Measurements from ENCODE around the gene LRMDA. TPM values are rescaled to one million over a fixed set of nuclear protein-coding genes. Genes with fewer than 3 reads are reported as not detected.

Gene LRMDA
- total RNA-seq, 6 experiments from 2014 or later = 0.32 TPM; not detected in 5

DNA sequence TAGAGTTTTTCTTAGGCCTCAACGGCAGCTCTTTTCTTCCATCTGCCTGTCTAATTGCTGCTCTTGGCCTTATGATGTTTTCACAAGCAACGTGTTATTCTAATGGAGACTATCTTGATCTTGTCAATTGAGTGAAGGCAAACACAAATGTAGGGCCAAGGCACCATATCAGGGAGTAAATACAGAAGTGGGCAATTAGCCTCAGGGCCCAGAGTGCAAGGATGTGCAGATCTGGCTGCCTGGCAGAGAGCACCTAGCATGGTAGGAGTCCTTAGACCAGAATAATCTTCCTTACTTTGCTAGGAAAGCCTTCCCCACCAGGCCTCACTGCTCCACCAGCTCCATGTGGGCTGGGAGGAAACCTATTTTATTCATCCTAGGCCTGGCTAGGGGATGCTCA is 590.9 kb downstream of the LRMDA start:
- no peaks in the 10 kb centered on the region; the same call in none of the 2 replicates for H3K27me3 Mint-ChIP-seq (ENCODE audit: insufficient read depth)
- no peak overlapping the region for H3K27ac Mint-ChIP-seq
- H3K9me3 Mint-ChIP-seq = no peaks in the 10 kb centered on the region
- H3K36me3 Mint-ChIP-seq (ENCODE audit: low read depth) = no peaks in the 10 kb centered on the region
- H3K4me1 Mint-ChIP-seq (ENCODE audit: low read depth) = no peaks in the 10 kb centered on the region
- no peak for TF ChIP-seq CTCF (IDR thresholded peaks at IDR 0.05)
- no peak overlapping the region for H3K4me3 Mint-ChIP-seq
- DNase-seq = no peak

DNA sequence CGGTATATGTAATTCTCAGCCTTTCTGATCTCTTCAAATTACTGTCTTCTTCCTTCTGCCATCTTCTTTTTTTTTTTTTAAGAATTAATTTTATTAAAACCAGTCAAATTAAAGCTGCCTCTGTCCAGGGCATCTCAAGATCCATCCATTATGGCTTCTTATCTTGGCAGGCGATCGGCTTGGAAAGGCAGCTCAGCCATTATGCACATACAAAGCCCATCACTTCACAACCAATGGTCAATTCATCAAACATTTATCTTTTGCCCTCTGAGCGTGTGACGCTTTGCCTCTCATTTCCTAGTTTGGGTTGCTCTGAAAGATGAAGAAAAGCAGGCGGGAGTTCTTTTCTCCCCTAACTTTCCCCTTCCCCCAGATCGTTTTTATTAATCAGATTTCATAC is 591.6 kb downstream of the LRMDA start:
- no peak for TF ChIP-seq CTCF (IDR thresholded peaks at IDR 0.05)
- Mint-ChIP-seq H3K27me3 (ENCODE audit: insufficient read depth) (no peaks in the 10 kb centered on the region; the same call in none of the 2 replicates), H3K4me1 (ENCODE audit: low read depth) (no peaks in the 10 kb centered on the region), H3K9me3 (no peaks in the 10 kb centered on the region), H3K36me3 (ENCODE audit: low read depth) (no peaks in the 10 kb centered on the region), H3K27ac (no peak overlapping the region), H3K4me3 (no peak overlapping the region)
- DNase-seq = no peak

- Mint-ChIP-seq H3K36me3 (ENCODE audit: low read depth) (no peaks in the 10 kb centered on the region), H3K27me3 (ENCODE audit: insufficient read depth) (peaks cover 2% of the 10 kb centered on the region), H3K4me1 (ENCODE audit: low read depth) (no peaks in the 10 kb centered on the region), H3K9me3 (no peaks in the 10 kb centered on the region), H3K27ac (no peak overlapping the region), H3K4me3 (no peak overlapping the region)
- no peak for DNase-seq
- no peak for TF ChIP-seq CTCF (IDR thresholded peaks at IDR 0.05)
Measured at GRCh38 chr10:76024460-76025123, 593.2 kb downstream of the LRMDA start.

DNA sequence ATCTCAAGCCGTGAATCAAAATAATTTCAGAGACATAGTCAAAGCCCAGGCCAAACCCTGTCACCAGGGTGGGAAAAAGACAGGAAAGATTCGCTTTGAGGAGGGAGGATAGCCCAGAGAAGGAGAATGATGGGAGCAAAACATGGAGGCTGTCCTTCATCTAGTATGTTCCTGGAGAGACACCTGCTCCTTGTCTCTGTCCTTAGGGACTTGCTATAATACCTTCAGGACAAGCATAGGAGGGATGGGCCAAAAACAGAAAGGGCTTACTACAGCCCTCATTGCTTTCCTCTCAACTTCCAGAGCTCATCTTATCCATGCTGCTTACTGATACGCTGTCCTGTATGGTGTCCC is 593.7 kb downstream of the LRMDA start:
- peaks cover 5% of the 10 kb centered on the region for H3K27me3 Mint-ChIP-seq (ENCODE audit: insufficient read depth)
- H3K9me3 Mint-ChIP-seq = no peaks in the 10 kb centered on the region
- TF ChIP-seq CTCF (IDR thresholded peaks at IDR 0.05) = no peak
- H3K4me1 Mint-ChIP-seq (ENCODE audit: low read depth) = no peaks in the 10 kb centered on the region
- no peak overlapping the region for H3K4me3 Mint-ChIP-seq
- no peaks in the 10 kb centered on the region for H3K36me3 Mint-ChIP-seq (ENCODE audit: low read depth)
- no peak overlapping the region for H3K27ac Mint-ChIP-seq
- no peak for DNase-seq

DNA sequence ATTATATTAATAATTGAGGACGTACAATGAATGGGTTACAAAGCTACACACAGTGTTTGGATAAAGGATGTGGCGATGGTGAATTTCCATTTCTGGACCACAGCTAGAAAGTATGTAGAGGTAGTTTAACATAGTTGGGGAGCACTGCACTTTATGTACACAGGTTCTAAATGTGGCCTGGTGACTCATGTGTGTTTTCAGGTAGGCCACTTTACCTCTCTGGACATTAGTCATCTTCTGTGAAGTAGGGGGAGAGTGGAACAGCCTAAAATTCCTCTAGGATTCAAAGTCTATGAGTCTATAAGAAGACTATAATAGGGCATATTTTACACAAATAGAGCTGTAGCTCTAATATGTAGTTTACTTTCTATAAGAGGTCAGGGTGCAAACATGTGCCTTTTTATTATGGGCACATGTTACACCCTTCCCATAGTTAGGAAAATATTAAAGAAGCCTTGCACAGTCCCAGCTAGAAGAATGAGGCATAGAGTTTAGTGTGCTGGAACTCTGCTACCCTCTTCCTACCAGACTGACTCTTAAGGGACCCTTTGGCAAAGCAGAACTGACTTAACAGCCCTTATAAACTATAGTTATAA is 594.9 kb downstream of the LRMDA start:
- Mint-ChIP-seq H3K4me3 (no peak overlapping the region), H3K36me3 (ENCODE audit: low read depth) (no peaks in the 10 kb centered on the region), H3K27me3 (ENCODE audit: insufficient read depth) (peaks cover 9% of the 10 kb centered on the region)

More for the DNA sequence above, 594.9 kb downstream of the LRMDA start:
- Mint-ChIP-seq H3K9me3 (no peaks in the 10 kb centered on the region), H3K4me1 (ENCODE audit: low read depth) (no peaks in the 10 kb centered on the region), H3K27ac (no peak overlapping the region)
- DNase-seq = no peak
- no peak for TF ChIP-seq CTCF (IDR thresholded peaks at IDR 0.05)
